ENCODE results near the gene PEAK3. TPM values are rescaled to one million over a fixed set of nuclear protein-coding genes. Genes with fewer than 3 reads are reported as not detected.
"Not testable (repeated sequence)": the region's sequence is repeated elsewhere in the genome, so short reads cannot be mapped to it uniquely, and the experiment has no call there.

PEAK3 gene
- total RNA-seq, 2 experiments from 2014 or later: 0.70 to 0.88 TPM

GRCh38 chr19:2281265-2282061 is 512 bp downstream of the PEAK3 start:
- H3K36me3 Mint-ChIP-seq (ENCODE audit: low read depth); H3K27me3 Mint-ChIP-seq; H3K9me3 Mint-ChIP-seq; CTCF ChIA-PET; DNase-seq: not testable (repeated sequence)
- Mint-ChIP-seq H3K27ac (peak overlapping the region; percentile 44), H3K4me1 (peaks cover 19% of the 10 kb centered on the region), H3K4me3 (peak overlapping the region; percentile 56)
- POLR2A ChIA-PET: interaction anchor here (0.8 to 4.4 kb wide), 3 partner anchors 7 to 46 kb away, joined by 3 to 14 read pairs (median 3); no protein-coding TSS in a partner anchor

- ChIA-PET POLR2A (interaction anchor here (2.1 to 4.4 kb wide), 2 partner anchors 8 to 11 kb away, joined by 6 to 14 read pairs; no protein-coding TSS in a partner anchor), CTCF (no interaction called here)
- no peaks in the 10 kb centered on the region for H3K9me3 Mint-ChIP-seq
- peaks cover 19% of the 10 kb centered on the region for H3K4me1 Mint-ChIP-seq
- H3K27me3 Mint-ChIP-seq: peaks cover 6% of the 10 kb centered on the region
- DNase-seq: no peak
- H3K36me3 Mint-ChIP-seq (ENCODE audit: low read depth): peaks cover 5% of the 10 kb centered on the region
- no peak overlapping the region for H3K27ac Mint-ChIP-seq
- no peak overlapping the region for H3K4me3 Mint-ChIP-seq
Measured at GRCh38 chr19:2280633-2281264, 1.2 kb downstream of the PEAK3 start.

GRCh38 chr19:2278459-2279158 is 3.4 kb downstream of the PEAK3 start:
- H3K27me3 Mint-ChIP-seq: peaks cover 6% of the 10 kb centered on the region
- H3K4me3 Mint-ChIP-seq: no peak overlapping the region
- ChIA-PET CTCF (no interaction called here), POLR2A (interaction anchor here (2.1 to 4.4 kb wide), 2 partner anchors 9 to 10 kb away, joined by 6 to 14 read pairs; no protein-coding TSS in a partner anchor)
- no peak overlapping the region for H3K27ac Mint-ChIP-seq
- H3K4me1 Mint-ChIP-seq: peaks cover 32% of the 10 kb centered on the region
- no peaks in the 10 kb centered on the region for H3K9me3 Mint-ChIP-seq
- no peak for DNase-seq
- H3K36me3 Mint-ChIP-seq (ENCODE audit: low read depth): peaks cover 17% of the 10 kb centered on the region

- Mint-ChIP-seq H3K9me3 (no peaks in the 10 kb centered on the region), H3K4me3 (no peak overlapping the region), H3K27me3 (no peaks in the 10 kb centered on the region), H3K36me3 (ENCODE audit: low read depth) (peaks cover 26% of the 10 kb centered on the region), H3K27ac (no peak overlapping the region), H3K4me1 (peaks cover 35% of the 10 kb centered on the region)
- no peak for DNase-seq
- ChIA-PET CTCF (interaction anchor here (0.8 kb wide), 1 partner anchor 12 kb away, joined by 3 read pairs; no protein-coding TSS in a partner anchor), POLR2A (interaction anchor here (0.6 to 4.4 kb wide), 3 partner anchors 11 to 178 kb away, joined by 3 to 14 read pairs (median 3); no protein-coding TSS in a partner anchor)
Measured at GRCh38 chr19:2277138-2277537, 4.8 kb downstream of the PEAK3 start.

GRCh38 chr19:2276429-2276986 is 5.5 kb downstream of the PEAK3 start:
- Mint-ChIP-seq H3K27ac (no peak overlapping the region), H3K9me3 (no peaks in the 10 kb centered on the region), H3K4me1 (peaks cover 33% of the 10 kb centered on the region), H3K36me3 (ENCODE audit: low read depth) (peaks cover 30% of the 10 kb centered on the region), H3K27me3 (no peaks in the 10 kb centered on the region), H3K4me3 (no peak overlapping the region)
- DNase-seq: no peak
- POLR2A ChIA-PET: interaction anchor here (1.1 to 4.4 kb wide), 2 partner anchors 12 to 29 kb away, joined by 3 to 14 read pairs; no protein-coding TSS in a partner anchor
- CTCF ChIA-PET: interaction anchor here (0.8 to 1.2 kb wide), 2 partner anchors 13 to 335 kb away, joined by 3 to 4 read pairs; no protein-coding TSS in a partner anchor

- Mint-ChIP-seq H3K4me3 (no peak overlapping the region), H3K36me3 (ENCODE audit: low read depth) (peaks cover 34% of the 10 kb centered on the region), H3K9me3 (no peaks in the 10 kb centered on the region), H3K27ac (no peak overlapping the region), H3K4me1 (peaks cover 34% of the 10 kb centered on the region), H3K27me3 (no peaks in the 10 kb centered on the region)
- ChIA-PET CTCF (interaction anchor here (0.8 to 2.9 kb wide), 7 partner anchors 13 to 336 kb away, joined by 3 to 14 read pairs (median 4); partner anchors contain the start of gene PLEKHJ1), POLR2A (interaction anchor here (0.8 to 7.8 kb wide), 5 partner anchors 13 to 52 kb away, joined by 3 to 114 read pairs (median 7); partner anchors contain the start of genes LSM7, SF3A2 and SPPL2B)
- DNase-seq: no peak
Measured at GRCh38 chr19:2275588-2276428, 6.2 kb downstream of the PEAK3 start.

GRCh38 chr19:2274931-2275535 is 6.9 kb downstream of the PEAK3 start:
- peak overlapping the region; percentile 9 for H3K4me3 Mint-ChIP-seq
- no peaks in the 10 kb centered on the region for H3K27me3 Mint-ChIP-seq
- no peaks in the 10 kb centered on the region for H3K9me3 Mint-ChIP-seq
- CTCF ChIA-PET: interaction anchor here (0.8 to 2.9 kb wide), 14 partner anchors 14 to 345 kb away, joined by 3 to 14 read pairs (median 4); partner anchors contain the start of gene PLEKHJ1
- H3K27ac Mint-ChIP-seq: no peak overlapping the region
- peaks cover 34% of the 10 kb centered on the region for H3K4me1 Mint-ChIP-seq
- POLR2A ChIA-PET: interaction anchor here (0.8 to 7.8 kb wide), 7 partner anchors 13 to 53 kb away, joined by 3 to 114 read pairs (median 6); partner anchors contain the start of genes LSM7, PLEKHJ1, SF3A2 and SPPL2B
- DNase-seq: peak; percentile 64
- peaks cover 35% of the 10 kb centered on the region for H3K36me3 Mint-ChIP-seq (ENCODE audit: low read depth)

GRCh38 chr19:2274185-2274711 is 7.7 kb downstream of the PEAK3 start:
- H3K9me3 Mint-ChIP-seq: no peaks in the 10 kb centered on the region
- peaks cover 34% of the 10 kb centered on the region for H3K4me1 Mint-ChIP-seq
- no peak for DNase-seq
- H3K27ac Mint-ChIP-seq: peak overlapping the region; percentile 80
- H3K4me3 Mint-ChIP-seq: peak overlapping the region; percentile 68
- ChIA-PET CTCF (interaction anchor here (0.5 to 2.9 kb wide), 18 partner anchors 11 to 344 kb away, joined by 3 to 14 read pairs (median 4); partner anchors contain the start of genes DOT1L and PLEKHJ1), POLR2A (interaction anchor here (0.8 to 7.8 kb wide), 7 partner anchors 14 to 116 kb away, joined by 3 to 114 read pairs (median 7); partner anchors contain the start of genes JSRP1, LSM7, PLEKHJ1 and SF3A2)
- no peaks in the 10 kb centered on the region for H3K27me3 Mint-ChIP-seq
- peaks cover 43% of the 10 kb centered on the region for H3K36me3 Mint-ChIP-seq (ENCODE audit: low read depth)

GRCh38 chr19:2273356-2274184 is 8.4 kb downstream of the PEAK3 start:
- peak overlapping the region; percentile 68 for H3K4me3 Mint-ChIP-seq
- ChIA-PET POLR2A (interaction anchor here (0.8 to 7.8 kb wide), 8 partner anchors 14 to 203 kb away, joined by 3 to 114 read pairs (median 6); partner anchors contain the start of genes GADD45B, JSRP1, LSM7 and PLEKHJ1), CTCF (interaction anchor here (1.0 to 2.9 kb wide), 14 partner anchors 12 to 338 kb away, joined by 3 to 14 read pairs (median 5); partner anchors contain the start of gene PLEKHJ1)
- no peaks in the 10 kb centered on the region for H3K27me3 Mint-ChIP-seq
- H3K4me1 Mint-ChIP-seq: peaks cover 38% of the 10 kb centered on the region
- DNase-seq: peak; percentile 86
- peaks cover 43% of the 10 kb centered on the region for H3K36me3 Mint-ChIP-seq (ENCODE audit: low read depth)
- H3K9me3 Mint-ChIP-seq: no peaks in the 10 kb centered on the region
- peak overlapping the region; percentile 80 for H3K27ac Mint-ChIP-seq

Measured in activated CD4-positive, alpha-beta memory T cell treated with anti-CD3 and anti-CD28 coated beads, Interleukin-2, amount 10 ng/mL, durations not matched to agents 7 days and 5 days (primary cell).